K562 (cell line): ENCODE results near the gene SLC7A4. TPM values are rescaled to one million over a fixed set of nuclear protein-coding genes. Genes with fewer than 3 reads are reported as not detected.

Source experiments
- ATF1 ChIP-seq, 2 experiments: fragments of 450-650 bp in 1 of 2; IDR thresholded peaks; 2 replicates each; pipeline ENCODE4 v1.6.1; 2016; ENCODE audit warnings: missing compliant biosample characterization in 1 of 2, missing genetic modification characterization in 1 of 2
- BRCA1 ChIP-seq, 2 experiments: fragments of 450-650 bp in 1 of 2; sonication (generic) in 1 of 2; formaldehyde crosslinking in 1 of 2; IDR thresholded peaks; 2 replicates each; pipeline versions ENCODE4 v1.5.0 to v1.6.1; 2017 to 2020; ENCODE audit warnings: mild to moderate bottlenecking in 1 of 2, missing genetic modification reagents in 1 of 2
- EP400 ChIP-seq: fragments of 450-650 bp; IDR thresholded peaks from 2 replicates; pipeline ENCODE4 v1.6.1; 2017; ENCODE audit warnings: antibody characterized with exemption, mild to moderate bottlenecking, moderate library complexity
- ID3 ChIP-seq, 2 experiments: fragments of 250-450 bp in 1 of 2; fragments of 450-650 bp in 1 of 2; sonication (Bioruptor Pico) in 1 of 2; IDR thresholded peaks; 2 replicates each; pipeline versions ENCODE4 v1.6.1 to v1.8.0; 2016 to 2021; ENCODE audit warnings: mild to moderate bottlenecking in 2 of 2, moderate library complexity in 2 of 2, missing compliant biosample characterization in 1 of 2, missing genetic modification characterization in 1 of 2
- PBX2 ChIP-seq, 2 experiments: IDR thresholded peaks in 1 of 2; conservative IDR thresholded peaks in 1 of 2; 2 replicates each; pipeline ENCODE4 v1.6.1; 2016; ENCODE audit warnings: low read depth in 2 of 2, mild to moderate bottlenecking in 1 of 2, missing compliant biosample characterization in 1 of 2, missing genetic modification characterization in 1 of 2, moderate library complexity in 1 of 2
- POU5F1 ChIP-seq: fragments of 150-350 bp; IDR thresholded peaks from 2 replicates; pipeline ENCODE4 v1.6.1; 2014; ENCODE audit warnings: borderline replicate concordance, low read length, low read depth, mild to moderate bottlenecking; ENCODE audit not compliant: partially characterized antibody
- PRMT5 ChIP-seq: sonication (generic); formaldehyde crosslinking; IDR thresholded peaks from 2 replicates; pipeline ENCODE4 v1.5.0; 2020; ENCODE audit warnings: missing genetic modification reagents
- ZNF347 ChIP-seq: fragments of 450-650 bp; formaldehyde crosslinking; IDR thresholded peaks from 2 replicates; pipeline ENCODE4 v1.4.0; 2020; ENCODE audit warnings: low read depth, mild to moderate bottlenecking, moderate library complexity
- polyA plus RNA-seq, 8 experiments: library from polyadenylated mRNA; depleted of rRNA in 4 of 8; stranded (reverse) in 5 of 8; unstranded in 3 of 8; fragments of >200 nt; fragmentation: Nextera tagmentation in 2 of 8; fragmentation: Illumina TruSeq in 1 of 8; extraction: Ambion mirVana in 2 of 8; extraction: Trizol in 1 of 8; gene quantifications; 2 replicates each; pipeline versions ENCODE4 v1.2.1 to v1.2.3, GENCODE V29; 2011 to 2014; ENCODE audit warnings: inconsistent platforms in 1 of 8, missing spikeins in 1 of 8
- total RNA-seq, 7 experiments: library from RNA; depleted of rRNA in 6 of 7; stranded (reverse); fragments of >200 nt in 6 of 7; fragmentation: Illumina TruSeq in 2 of 7; extraction: Trizol in 2 of 7; gene quantifications; 2 replicates each; pipeline versions ENCODE4 v1.2.1 to v1.2.3, GENCODE V29; 2011 to 2021; ENCODE audit warnings: low replicate concordance in 1 of 7
- TF ChIP-seq, protein P1 (sequence below), 3 experiments: IDR thresholded peaks in 2 of 3; conservative IDR thresholded peaks in 1 of 3; 2 replicates each; pipeline ENCODE4 v1.5.1; 2011 to 2012; ENCODE audit warnings: low read length in 3 of 3, mild to moderate bottlenecking in 3 of 3, control low read depth in 2 of 3, improper control_type of control experiment in 1 of 3, inconsistent platforms in 1 of 3, low read depth in 1 of 3, mixed read lengths in 1 of 3, moderate library complexity in 1 of 3; ENCODE audit not compliant: insufficient read depth in 2 of 3
- TF ChIP-seq, protein P2 (sequence below): sonication (generic); formaldehyde crosslinking; IDR thresholded peaks from 2 replicates; pipeline ENCODE4 v1.8.0; 2022; ENCODE audit warnings: mild to moderate bottlenecking, missing genetic modification reagents
- TF ChIP-seq, protein P3 (sequence below), 2 experiments: fragments of 450-650 bp in 1 of 2; sonication (generic) in 1 of 2; formaldehyde crosslinking; conservative IDR thresholded peaks; 2 replicates each; pipeline versions ENCODE4 v1.4.0 to v1.8.1; 2020 to 2022; ENCODE audit warnings: mild to moderate bottlenecking in 1 of 2, missing genetic modification reagents in 1 of 2
- TF ChIP-seq, protein P4 (sequence below), 2 experiments: fragments of 450-650 bp; conservative IDR thresholded peaks; 2 replicates each; pipeline ENCODE4 v1.6.1; 2017; ENCODE audit warnings: mild to moderate bottlenecking in 2 of 2, moderate library complexity in 2 of 2

SLC7A4 gene
- total and polyA plus RNA-seq, 9 of the 15 experiments (the other 6 are each of a cell fraction or from before 2014, with no cell fraction given) = not detected

DNA sequence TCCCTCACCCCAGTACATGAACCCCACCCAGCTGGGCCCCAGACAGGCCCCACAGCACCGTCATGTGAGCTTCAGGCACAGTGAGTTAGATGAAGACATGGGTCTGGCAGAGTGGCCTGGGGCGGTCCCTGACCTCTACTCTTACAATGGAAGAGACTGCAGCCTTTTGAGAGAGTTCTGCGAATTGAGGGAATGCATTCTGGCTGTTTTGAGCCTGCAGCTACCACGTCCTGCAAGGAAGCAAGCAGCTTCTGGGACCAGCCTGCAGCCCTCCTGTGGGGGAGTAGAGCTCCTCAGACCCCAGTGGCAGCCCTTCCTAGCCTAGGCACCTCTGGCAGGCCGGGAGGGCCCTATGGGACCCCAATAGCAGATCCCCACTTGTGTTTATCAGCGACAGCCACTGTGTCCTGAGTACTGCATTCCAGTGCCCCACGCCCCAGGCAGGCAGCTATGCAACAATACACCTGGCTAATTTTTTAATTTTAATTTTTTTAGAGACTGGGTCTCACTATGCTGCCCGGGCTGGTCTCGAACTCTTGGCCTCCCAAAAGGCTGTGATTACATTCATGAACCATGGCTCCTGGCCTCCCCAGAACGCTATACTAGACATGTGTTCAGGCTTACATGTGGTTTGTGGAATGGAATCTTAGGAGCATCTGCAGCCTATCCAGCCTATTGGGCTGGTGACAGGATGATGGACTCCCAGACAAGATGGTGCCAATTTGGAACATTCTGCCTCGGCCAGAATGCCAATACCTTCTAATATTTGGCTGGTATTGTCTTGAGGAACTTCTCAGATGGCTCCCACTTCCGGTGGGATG lies 717 bp upstream of the SLC7A4 start (continued):
- 0 out of 2 replicates have a peak, but pooled peaks have one; percentile 2 for TF ChIP-seq PBX2 (CRISPR knock-in tag; IDR thresholded peaks at IDR 0.05; ENCODE audit: low read depth)
- TF ChIP-seq PBX2 (tag; conservative IDR thresholded peaks at IDR 0.05; ENCODE audit: low read depth) = no peak
- TF ChIP-seq, protein P1, sequence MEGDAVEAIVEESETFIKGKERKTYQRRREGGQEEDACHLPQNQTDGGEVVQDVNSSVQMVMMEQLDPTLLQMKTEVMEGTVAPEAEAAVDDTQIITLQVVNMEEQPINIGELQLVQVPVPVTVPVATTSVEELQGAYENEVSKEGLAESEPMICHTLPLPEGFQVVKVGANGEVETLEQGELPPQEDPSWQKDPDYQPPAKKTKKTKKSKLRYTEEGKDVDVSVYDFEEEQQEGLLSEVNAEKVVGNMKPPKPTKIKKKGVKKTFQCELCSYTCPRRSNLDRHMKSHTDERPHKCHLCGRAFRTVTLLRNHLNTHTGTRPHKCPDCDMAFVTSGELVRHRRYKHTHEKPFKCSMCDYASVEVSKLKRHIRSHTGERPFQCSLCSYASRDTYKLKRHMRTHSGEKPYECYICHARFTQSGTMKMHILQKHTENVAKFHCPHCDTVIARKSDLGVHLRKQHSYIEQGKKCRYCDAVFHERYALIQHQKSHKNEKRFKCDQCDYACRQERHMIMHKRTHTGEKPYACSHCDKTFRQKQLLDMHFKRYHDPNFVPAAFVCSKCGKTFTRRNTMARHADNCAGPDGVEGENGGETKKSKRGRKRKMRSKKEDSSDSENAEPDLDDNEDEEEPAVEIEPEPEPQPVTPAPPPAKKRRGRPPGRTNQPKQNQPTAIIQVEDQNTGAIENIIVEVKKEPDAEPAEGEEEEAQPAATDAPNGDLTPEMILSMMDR (IDR thresholded peaks at IDR 0.05 in 2 of 3, conservative IDR thresholded peaks at IDR 0.05 in 1 of 3; ENCODE audit: insufficient read depth in 2 of 3, low read depth in 1 of 3, low read length in 3 of 3) = peak in 1 of 3 experiments; percentile 16; a peak in 2 of 6 replicates
- TF ChIP-seq, protein P2, sequence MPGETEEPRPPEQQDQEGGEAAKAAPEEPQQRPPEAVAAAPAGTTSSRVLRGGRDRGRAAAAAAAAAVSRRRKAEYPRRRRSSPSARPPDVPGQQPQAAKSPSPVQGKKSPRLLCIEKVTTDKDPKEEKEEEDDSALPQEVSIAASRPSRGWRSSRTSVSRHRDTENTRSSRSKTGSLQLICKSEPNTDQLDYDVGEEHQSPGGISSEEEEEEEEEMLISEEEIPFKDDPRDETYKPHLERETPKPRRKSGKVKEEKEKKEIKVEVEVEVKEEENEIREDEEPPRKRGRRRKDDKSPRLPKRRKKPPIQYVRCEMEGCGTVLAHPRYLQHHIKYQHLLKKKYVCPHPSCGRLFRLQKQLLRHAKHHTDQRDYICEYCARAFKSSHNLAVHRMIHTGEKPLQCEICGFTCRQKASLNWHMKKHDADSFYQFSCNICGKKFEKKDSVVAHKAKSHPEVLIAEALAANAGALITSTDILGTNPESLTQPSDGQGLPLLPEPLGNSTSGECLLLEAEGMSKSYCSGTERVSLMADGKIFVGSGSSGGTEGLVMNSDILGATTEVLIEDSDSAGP (CRISPR knock-in tag) = no peak
- TF ChIP-seq ZNF347 (CRISPR knock-in tag) = no peak
- no peak for TF ChIP-seq ID3 (CRISPR knock-in tag; IDR thresholded peaks at IDR 0.05)
- 0 out of 2 replicates have a peak, but pooled peaks have one; percentile 41 for TF ChIP-seq ID3 (tag; IDR thresholded peaks at IDR 0.05)
- TF ChIP-seq BRCA1 (IDR thresholded peaks at IDR 0.05) = no peak
- TF ChIP-seq BRCA1 (CRISPR knock-in tag; IDR thresholded peaks at IDR 0.05) = 0 out of 2 replicates have a peak, but pooled peaks have one; percentile 23
- TF ChIP-seq, protein P3, sequence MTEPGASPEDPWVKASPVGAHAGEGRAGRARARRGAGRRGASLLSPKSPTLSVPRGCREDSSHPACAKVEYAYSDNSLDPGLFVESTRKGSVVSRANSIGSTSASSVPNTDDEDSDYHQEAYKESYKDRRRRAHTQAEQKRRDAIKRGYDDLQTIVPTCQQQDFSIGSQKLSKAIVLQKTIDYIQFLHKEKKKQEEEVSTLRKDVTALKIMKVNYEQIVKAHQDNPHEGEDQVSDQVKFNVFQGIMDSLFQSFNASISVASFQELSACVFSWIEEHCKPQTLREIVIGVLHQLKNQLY (CRISPR knock-in tag; conservative IDR thresholded peaks at IDR 0.05) = 0 out of 4 replicates have a peak, but pooled peaks of 1 of the 2 experiments have one; percentile 53
- no peak for TF ChIP-seq POU5F1
- TF ChIP-seq PRMT5 (CRISPR knock-in tag) = 0 out of 2 replicates have a peak, but pooled peaks have one; percentile 51
- no peak for TF ChIP-seq EP400
- peak; percentile 12; the same call in 1 of the 2 replicates for TF ChIP-seq ATF1 (CRISPR knock-in tag; IDR thresholded peaks at IDR 0.05)
- no peak for TF ChIP-seq ATF1 (tag; IDR thresholded peaks at IDR 0.05)
- TF ChIP-seq, protein P4, sequence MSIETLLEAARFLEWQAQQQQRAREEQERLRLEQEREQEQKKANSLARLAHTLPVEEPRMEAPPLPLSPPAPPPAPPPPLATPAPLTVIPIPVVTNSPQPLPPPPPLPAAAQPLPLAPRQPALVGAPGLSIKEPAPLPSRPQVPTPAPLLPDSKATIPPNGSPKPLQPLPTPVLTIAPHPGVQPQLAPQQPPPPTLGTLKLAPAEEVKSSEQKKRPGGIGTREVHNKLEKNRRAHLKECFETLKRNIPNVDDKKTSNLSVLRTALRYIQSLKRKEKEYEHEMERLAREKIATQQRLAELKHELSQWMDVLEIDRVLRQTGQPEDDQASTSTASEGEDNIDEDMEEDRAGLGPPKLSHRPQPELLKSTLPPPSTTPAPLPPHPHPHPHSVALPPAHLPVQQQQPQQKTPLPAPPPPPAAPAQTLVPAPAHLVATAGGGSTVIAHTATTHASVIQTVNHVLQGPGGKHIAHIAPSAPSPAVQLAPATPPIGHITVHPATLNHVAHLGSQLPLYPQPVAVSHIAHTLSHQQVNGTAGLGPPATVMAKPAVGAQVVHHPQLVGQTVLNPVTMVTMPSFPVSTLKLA (conservative IDR thresholded peaks at IDR 0.05) = no peak
